Measurements from ENCODE around the gene FADS2.

Gene FADS2

DNA sequence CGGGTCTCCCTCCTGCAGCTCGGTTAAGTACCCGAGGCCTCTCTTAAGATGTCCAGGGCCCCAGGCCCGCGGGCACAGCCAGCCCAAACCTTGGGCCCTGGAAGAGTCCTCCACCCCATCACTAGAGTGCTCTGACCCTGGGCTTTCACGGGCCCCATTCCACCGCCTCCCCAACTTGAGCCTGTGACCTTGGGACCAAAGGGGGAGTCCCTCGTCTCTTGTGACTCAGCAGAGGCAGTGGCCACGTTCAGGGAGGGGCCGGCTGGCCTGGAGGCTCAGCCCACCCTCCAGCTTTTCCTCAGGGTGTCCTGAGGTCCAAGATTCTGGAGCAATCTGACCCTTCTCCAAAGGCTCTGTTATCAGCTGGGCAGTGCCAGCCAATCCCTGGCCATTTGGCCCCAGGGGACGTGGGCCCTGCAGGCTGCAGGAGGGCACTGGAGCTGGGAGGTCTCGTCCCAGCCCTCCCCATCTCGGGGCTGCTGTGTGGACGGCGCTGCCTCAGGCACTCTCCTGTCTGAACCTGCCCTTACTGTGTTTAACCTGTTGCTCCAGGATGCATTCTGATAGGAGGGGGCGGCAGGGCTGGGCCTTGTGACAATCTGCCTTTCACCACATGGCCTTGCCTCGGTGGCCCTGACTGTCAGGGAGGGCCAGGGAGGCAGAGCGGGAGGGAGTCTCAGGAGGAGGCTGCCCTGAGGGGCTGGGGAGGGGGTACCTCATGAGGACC, 38.3 kb downstream of the FADS2 start:
- no peak for DNase-seq (ENCODE audit: extremely low read depth, low read depth)
- TF ChIP-seq, protein P1, sequence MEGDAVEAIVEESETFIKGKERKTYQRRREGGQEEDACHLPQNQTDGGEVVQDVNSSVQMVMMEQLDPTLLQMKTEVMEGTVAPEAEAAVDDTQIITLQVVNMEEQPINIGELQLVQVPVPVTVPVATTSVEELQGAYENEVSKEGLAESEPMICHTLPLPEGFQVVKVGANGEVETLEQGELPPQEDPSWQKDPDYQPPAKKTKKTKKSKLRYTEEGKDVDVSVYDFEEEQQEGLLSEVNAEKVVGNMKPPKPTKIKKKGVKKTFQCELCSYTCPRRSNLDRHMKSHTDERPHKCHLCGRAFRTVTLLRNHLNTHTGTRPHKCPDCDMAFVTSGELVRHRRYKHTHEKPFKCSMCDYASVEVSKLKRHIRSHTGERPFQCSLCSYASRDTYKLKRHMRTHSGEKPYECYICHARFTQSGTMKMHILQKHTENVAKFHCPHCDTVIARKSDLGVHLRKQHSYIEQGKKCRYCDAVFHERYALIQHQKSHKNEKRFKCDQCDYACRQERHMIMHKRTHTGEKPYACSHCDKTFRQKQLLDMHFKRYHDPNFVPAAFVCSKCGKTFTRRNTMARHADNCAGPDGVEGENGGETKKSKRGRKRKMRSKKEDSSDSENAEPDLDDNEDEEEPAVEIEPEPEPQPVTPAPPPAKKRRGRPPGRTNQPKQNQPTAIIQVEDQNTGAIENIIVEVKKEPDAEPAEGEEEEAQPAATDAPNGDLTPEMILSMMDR (IDR thresholded peaks at IDR 0.05; ENCODE audit: low read depth, low read length), result no peak

DNA sequence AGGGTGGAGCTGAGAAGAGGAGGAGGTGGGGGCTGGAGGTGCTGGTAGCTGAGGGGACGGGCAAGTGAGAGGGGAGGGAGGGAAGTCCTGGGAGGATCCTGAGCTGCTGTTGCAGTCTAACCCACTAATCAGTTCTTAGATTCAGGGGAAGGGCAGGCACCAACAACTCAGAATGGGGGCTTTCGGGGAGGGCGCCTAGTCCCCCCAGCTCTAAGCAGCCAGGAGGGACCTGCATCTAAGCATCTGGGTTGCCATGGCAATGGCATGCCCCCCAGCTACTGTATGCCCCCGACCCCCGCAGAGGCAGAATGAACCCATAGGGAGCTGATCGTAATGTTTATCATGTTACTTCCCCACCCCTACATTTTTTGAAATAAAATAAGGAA, 38.9 kb downstream of the FADS2 start:
- TF ChIP-seq, protein P1 (IDR thresholded peaks at IDR 0.05; ENCODE audit: low read depth, low read length), result no peak
- DNase-seq (ENCODE audit: extremely low read depth, low read depth), result no peak

DNA sequence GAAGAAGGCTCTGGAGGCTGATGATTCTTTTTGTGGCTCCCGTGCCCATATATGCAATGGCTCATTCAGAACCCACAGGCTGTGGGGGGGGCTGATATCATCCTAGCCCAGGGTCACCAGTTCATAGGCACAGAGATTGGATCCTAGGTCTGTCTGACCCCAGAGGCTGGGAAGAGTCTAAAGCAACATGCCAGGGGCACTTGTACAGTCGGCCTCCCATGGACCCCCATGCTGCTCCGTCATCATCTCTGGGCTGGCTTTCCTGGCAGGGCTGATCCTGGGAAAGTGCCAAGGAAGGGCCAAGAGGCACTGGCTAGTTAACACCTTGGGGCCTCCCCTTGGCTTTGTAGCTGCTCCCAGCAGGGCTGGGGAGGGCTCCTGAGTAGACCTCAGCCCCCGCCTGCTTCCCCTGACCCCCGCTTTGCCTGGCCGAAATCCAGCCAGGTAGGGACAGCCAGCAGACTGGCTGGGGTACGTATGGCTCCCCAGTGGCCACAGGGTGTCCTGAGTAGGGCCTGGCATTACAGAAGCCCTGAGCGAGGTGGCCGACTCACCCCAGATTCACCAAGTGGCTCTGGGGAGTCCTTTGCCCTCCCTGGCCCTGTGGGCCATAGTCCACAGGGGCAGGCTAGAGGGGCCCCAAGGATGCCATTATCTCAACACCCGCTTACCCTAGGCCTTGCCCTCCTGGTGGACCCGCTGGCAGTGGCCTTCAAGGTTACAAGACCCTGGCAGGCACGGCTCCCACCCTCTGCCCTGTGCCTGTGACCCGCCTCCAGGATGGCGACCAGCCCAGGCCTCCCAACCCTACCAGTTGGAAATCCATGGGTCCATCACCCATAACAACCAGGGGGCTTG, 40.7 kb downstream of the FADS2 start:
- no peak for DNase-seq (ENCODE audit: extremely low read depth, low read depth)
- TF ChIP-seq, protein P1 (IDR thresholded peaks at IDR 0.05; ENCODE audit: low read depth, low read length), result no peak

DNA sequence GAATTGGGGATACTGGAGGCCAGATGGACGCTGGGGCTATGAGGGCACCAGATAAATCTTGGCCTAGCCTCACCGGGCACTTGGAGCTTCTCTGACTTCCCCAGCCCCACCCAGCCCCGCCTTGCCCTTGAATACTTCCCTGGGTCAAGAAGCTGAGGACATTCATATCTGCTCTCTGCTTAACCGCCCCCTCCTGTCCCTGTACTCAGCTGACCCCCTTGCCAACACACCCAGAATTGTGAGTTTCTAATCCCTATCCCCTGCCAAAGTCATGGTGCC, 41.3 kb downstream of the FADS2 start:
- no peak for DNase-seq (ENCODE audit: extremely low read depth, low read depth)
- TF ChIP-seq, protein P1 (IDR thresholded peaks at IDR 0.05; ENCODE audit: low read depth, low read length), result no peak

DNA sequence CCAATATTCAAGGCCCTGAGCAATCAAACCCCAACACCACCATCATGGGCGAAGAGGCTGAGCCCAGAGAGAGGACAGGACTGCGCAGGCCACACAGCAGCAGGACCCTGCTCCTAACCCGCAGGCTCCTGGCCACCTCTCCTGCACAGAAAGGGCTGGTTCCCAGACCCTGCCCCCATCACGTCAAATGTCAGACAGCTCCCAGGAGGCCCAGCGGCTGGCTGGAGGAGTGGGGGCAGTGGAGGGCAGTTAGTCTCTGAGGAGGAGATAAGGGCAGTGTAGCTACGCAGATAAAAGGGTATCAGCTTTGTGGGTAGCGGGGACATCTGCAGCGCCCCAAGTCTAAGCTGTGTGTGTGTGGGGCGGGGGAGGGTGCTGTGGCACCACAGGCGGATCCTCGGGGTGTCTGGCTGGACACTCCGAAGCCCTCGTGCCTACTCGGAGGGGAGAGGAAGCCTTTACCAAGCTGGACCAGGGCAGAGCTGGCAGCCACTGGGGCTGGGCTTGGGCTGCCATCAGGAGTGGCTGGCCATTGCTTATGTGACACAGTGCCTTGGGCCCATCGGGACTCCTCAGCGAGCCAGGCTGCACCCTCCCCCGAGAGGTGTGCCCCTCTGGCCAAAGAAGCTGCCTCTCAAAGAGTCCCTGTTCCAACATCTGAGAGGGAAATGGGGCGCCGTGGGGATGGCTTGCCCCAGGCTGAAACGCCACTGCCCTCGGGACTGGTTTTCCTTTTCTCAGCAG, 41.8 kb downstream of the FADS2 start:
- TF ChIP-seq, protein P1 (IDR thresholded peaks at IDR 0.05; ENCODE audit: low read depth, low read length), result no peak
- no peak for DNase-seq (ENCODE audit: extremely low read depth, low read depth)

DNA sequence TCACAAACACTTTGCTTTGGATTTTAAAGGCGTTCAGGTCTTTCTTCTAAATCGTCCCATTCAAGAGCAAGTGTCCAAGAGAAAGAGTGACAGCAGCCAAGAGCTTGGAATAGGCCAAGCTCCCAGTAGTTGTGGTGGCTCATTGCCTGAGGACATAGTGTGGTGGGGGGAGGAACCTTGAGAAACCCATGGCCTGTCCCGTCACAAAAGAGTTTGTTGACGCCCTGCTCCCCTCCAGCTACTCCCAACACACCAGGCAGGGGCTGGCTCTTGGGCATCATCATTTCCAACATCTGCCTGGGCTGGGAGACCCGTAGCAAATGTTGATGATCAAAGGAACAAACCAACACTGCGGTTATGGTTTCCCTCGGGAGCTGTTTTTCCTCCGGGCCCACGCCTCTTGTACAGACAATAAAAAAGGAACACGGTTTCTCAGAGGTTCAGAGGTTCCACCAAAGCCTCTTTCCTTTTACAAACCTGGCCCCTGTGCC, 42.5 kb downstream of the FADS2 start:
- TF ChIP-seq, protein P1 (IDR thresholded peaks at IDR 0.05; ENCODE audit: low read depth, low read length), result no peak
- no peak for DNase-seq (ENCODE audit: extremely low read depth, low read depth)

Data from AG09319 (cell line).